Measurements from ENCODE around the gene RMC1. TPM values are rescaled to one million over a fixed set of nuclear protein-coding genes. Genes with fewer than 3 reads are reported as not detected.

The RMC1 gene
- total RNA-seq, 1 donor from 2014 or later, result 28.5 TPM

DNA sequence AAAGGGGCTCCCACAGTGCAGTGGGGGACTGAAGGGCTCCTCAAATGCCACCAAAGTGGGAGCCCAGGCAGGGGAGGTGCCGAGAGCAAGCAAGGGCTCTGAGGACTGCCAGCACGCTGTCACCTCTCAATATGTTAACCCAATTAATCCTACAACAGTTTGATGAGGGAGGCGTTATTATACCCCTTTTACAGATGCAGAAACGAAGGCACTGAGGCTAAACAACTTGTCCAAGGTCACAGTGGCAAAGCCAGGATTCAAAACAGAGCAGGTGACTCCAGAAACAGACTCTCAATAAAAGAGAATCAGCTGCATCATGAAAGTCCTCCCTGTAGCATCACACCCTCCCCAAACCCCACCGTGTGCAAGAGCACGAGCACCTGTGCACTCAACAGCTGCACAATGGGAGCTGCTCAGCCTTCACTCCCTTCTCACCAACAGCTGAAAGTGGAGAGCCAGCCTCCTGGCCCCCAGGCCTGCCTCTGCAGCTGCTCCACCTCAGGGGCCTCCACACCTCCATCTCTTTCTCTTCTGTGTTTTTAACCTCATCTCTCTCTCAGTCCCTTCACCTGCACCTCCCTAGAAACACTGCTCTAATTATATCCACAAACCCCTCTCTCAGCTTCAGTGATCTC, 74.9 kb downstream of the RMC1 start:
- DNase-seq, result no peak
- Mint-ChIP-seq H3K9me3 (ENCODE audit: unreplicated experiment) (peaks cover 4% of the 10 kb centered on the region), H3K27me3 (ENCODE audit: unreplicated experiment) (peaks cover 4% of the 10 kb centered on the region), H3K36me3 (ENCODE audit: unreplicated experiment) (peaks cover 10% of the 10 kb centered on the region), H3K4me1 (ENCODE audit: low read depth, unreplicated experiment) (peaks cover 19% of the 10 kb centered on the region), H3K27ac (ENCODE audit: unreplicated experiment) (peak overlapping the region; percentile 80), H3K4me3 (ENCODE audit: unreplicated experiment) (peak overlapping the region; percentile 25)
- TF ChIP-seq, protein P1, sequence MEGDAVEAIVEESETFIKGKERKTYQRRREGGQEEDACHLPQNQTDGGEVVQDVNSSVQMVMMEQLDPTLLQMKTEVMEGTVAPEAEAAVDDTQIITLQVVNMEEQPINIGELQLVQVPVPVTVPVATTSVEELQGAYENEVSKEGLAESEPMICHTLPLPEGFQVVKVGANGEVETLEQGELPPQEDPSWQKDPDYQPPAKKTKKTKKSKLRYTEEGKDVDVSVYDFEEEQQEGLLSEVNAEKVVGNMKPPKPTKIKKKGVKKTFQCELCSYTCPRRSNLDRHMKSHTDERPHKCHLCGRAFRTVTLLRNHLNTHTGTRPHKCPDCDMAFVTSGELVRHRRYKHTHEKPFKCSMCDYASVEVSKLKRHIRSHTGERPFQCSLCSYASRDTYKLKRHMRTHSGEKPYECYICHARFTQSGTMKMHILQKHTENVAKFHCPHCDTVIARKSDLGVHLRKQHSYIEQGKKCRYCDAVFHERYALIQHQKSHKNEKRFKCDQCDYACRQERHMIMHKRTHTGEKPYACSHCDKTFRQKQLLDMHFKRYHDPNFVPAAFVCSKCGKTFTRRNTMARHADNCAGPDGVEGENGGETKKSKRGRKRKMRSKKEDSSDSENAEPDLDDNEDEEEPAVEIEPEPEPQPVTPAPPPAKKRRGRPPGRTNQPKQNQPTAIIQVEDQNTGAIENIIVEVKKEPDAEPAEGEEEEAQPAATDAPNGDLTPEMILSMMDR (IDR thresholded peaks at IDR 0.05; ENCODE audit: partially characterized antibody, unreplicated experiment), result no peak

DNA sequence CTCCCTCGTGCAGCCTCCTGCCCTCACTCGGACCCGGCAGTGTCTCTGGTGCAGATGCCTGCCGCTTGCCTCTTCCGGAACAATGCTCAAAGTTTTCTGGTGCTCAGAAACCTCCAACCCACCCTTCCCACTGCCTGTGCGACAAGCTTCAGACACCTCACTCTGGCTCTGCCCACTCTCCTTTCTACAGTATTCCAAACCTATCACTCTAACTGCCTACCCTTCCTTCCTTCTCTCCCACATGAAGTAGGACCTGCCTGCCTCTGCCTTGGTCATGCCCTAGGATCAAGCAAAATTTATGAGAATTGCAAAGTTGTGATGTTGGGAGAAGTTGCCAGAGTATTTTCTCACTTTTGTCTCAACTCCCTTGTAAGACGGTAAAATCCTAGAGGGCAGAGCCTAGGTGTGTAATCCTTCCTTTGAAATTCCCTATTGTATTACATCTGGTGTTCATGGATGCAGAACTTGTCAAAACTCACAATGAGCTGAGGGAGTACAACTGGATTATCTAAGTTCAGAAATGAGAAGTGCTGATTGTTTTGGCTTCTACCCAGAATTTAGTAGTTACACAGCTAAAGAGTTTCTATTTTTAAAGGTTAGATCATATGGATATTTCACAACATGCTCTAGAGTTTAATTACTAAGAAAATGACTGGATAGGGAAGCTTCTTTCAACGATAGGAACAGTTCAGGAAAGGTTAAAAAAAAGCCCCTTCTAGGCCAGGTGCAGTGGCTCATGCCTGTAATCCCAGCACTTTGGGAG, 75.8 kb downstream of the RMC1 start:
- DNase-seq, result no peak
- Mint-ChIP-seq H3K36me3 (ENCODE audit: unreplicated experiment) (peaks cover 10% of the 10 kb centered on the region), H3K9me3 (ENCODE audit: unreplicated experiment) (peaks cover 4% of the 10 kb centered on the region), H3K27me3 (ENCODE audit: unreplicated experiment) (peaks cover 4% of the 10 kb centered on the region), H3K4me1 (ENCODE audit: low read depth, unreplicated experiment) (peaks cover 17% of the 10 kb centered on the region), H3K4me3 (ENCODE audit: unreplicated experiment) (no peak overlapping the region), H3K27ac (ENCODE audit: unreplicated experiment) (no peak overlapping the region)
- TF ChIP-seq, protein P1 (IDR thresholded peaks at IDR 0.05; ENCODE audit: partially characterized antibody, unreplicated experiment), result no peak

DNA sequence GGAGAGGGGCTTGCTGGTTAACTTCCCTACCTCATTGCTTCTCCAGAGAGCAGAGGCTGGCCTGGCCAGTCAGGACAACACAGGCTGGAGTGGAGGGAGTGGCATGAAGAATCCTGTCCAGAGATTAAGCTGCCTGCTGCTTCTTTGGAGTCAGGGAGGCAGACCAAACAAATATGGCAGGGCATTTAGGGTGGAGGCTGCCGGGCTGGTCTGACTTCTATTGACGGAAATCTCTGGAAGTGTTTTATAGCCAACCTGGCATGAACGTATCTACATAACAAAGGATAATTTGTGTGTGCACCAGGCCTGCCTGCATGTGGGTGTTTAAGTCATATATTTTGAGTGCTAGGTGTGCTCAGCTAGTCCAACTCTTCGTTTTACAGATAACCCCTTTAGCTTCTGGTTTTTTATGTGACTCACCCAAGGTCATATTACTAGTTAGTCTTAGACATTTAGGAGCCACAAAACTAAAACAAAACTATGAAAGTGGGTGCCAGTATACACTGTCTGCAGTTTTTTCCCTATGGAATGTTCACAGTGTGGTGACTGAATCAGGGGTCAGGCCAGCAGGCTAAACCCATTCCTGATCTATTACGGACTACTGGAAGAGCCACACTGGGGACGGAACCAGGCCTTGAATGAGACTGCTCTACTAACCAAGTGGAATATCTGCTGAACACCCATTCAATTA, 77.5 kb downstream of the RMC1 start:
- no peak for DNase-seq
- Mint-ChIP-seq H3K9me3 (ENCODE audit: unreplicated experiment) (peaks cover 7% of the 10 kb centered on the region), H3K4me3 (ENCODE audit: unreplicated experiment) (no peak overlapping the region), H3K27ac (ENCODE audit: unreplicated experiment) (no peak overlapping the region), H3K27me3 (ENCODE audit: unreplicated experiment) (peaks cover 4% of the 10 kb centered on the region), H3K4me1 (ENCODE audit: low read depth, unreplicated experiment) (peaks cover 10% of the 10 kb centered on the region), H3K36me3 (ENCODE audit: unreplicated experiment) (peaks cover 10% of the 10 kb centered on the region)
- TF ChIP-seq, protein P1 (IDR thresholded peaks at IDR 0.05; ENCODE audit: partially characterized antibody, unreplicated experiment), result no peak

Other genes with a start within 250 kb of the RMC1 start
- 105 TPM for gene RIOK3, start 50.2 kb upstream of the RMC1 start, total RNA-seq (ENCODE audit: unreplicated experiment)
- gene NPC1, start 83.0 kb downstream of the RMC1 start, total RNA-seq (ENCODE audit: unreplicated experiment), result 44.8 TPM
- gene ANKRD29, start 159.4 kb downstream of the RMC1 start, total RNA-seq (ENCODE audit: unreplicated experiment), result not detected
- gene LAMA3, start 185.9 kb downstream of the RMC1 start, total RNA-seq (ENCODE audit: unreplicated experiment), result 2.1 TPM